Cardiac muscle cell (in vitro differentiated cells and primary cell): ENCODE measurements around the gene DACH2. TPM values are rescaled to one million over a fixed set of nuclear protein-coding genes. Genes with fewer than 3 reads are reported as not detected.

ENCODE experiments used
- DNase-seq, 2 donors: peaks; one replicate each; pipeline versions ENCODE4 v3.0.0 to v3.0.0-alpha.2; 2010 to 2017; ENCODE audit warnings: low read depth in 1 of 2, low spot score in 1 of 2
- H3K27ac ChIP-seq: fragments of 200-600 bp; sonication (generic); 2 replicates; pipeline ENCODE4 v1.5.1; 2016
- H3K27me3 ChIP-seq: fragments of 200-600 bp; sonication (generic); 2 replicates; pipeline ENCODE4 v1.6.0; 2016; ENCODE audit warnings: control low read depth
- H3K36me3 ChIP-seq: fragments of 200-600 bp; sonication (generic); 2 replicates; pipeline ENCODE4 v1.5.1; 2016; ENCODE audit warnings: control low read depth
- H3K4me1 ChIP-seq: fragments of 200-600 bp; sonication (generic); 2 replicates; pipeline ENCODE4 v1.8.1; 2017; ENCODE audit warnings: low read depth, mild to moderate bottlenecking, mixed run types
- H3K4me3 ChIP-seq: fragments of 200-600 bp; sonication (generic); 2 replicates; pipeline ENCODE4 v1.5.1; 2016; ENCODE audit warnings: mild to moderate bottlenecking
- H3K9me3 ChIP-seq: fragments of 200-600 bp; sonication (generic); 2 replicates; pipeline ENCODE4 v1.5.1; 2017; ENCODE audit warnings: low read depth, mild to moderate bottlenecking, control low read depth
- polyA plus RNA-seq: library from polyadenylated mRNA; unstranded; fragments of >200 nt; fragmentation: Nextera tagmentation; extraction: Ambion mirVana; gene quantifications from 2 replicates; pipeline ENCODE4 v1.2.1, GENCODE V29; 2016
- total RNA-seq: library from RNA; depleted of rRNA; stranded (reverse); fragments of >200 nt; gene quantifications from 2 replicates; pipeline ENCODE4 v1.2.3, GENCODE V29; 2016
- TF ChIP-seq, protein P1 (sequence below): IDR thresholded peaks from 2 replicates; pipeline ENCODE4 v1.5.1; 2012; ENCODE audit warnings: low read depth, mild to moderate bottlenecking, low read length

Gene DACH2
- total and polyA plus RNA-seq, 2 experiments from 2014 or later, result 0.65 to 0.69 TPM

DNA sequence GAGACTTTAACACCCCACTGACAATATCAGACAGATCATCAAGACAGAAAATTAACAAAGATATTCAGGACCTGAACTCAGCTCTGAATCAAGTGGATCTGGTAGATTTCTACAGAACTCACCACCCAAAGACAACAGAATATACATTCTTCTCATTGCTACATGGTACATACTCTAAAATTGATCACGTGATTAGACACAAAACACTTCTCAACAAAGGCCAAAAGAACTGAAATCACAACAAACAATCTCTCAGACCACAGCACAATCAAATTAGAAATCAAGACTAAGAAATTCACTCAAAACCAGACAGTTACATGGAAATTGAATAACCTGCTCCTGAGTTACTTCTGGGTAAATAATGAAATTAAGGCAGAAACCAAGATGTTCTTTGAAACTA is 49.6 kb downstream of the DACH2 start:
- H3K4me3 ChIP-seq, result no peak overlapping the region

DNA sequence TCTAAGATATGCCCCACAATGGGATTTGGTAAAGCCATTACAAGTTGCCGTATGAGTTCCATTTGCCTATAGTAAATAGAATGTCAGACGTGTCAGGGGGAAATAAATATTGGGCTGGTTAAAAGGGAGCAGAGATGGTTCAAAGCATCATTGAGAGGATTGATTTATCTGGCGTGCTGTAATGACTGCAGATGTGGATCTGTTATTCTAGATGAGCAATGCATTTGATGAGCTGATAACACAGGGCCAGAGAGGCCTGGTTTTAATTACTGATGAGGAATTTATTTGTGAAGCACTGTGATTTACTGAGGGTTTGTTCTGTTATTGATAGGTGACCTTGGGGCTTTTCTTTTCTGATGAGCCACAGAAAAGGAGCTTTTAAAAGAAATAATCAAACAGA is 62.5 kb downstream of the DACH2 start:
- no peaks in the 10 kb centered on the region for H3K9me3 ChIP-seq
- TF ChIP-seq, protein P1, sequence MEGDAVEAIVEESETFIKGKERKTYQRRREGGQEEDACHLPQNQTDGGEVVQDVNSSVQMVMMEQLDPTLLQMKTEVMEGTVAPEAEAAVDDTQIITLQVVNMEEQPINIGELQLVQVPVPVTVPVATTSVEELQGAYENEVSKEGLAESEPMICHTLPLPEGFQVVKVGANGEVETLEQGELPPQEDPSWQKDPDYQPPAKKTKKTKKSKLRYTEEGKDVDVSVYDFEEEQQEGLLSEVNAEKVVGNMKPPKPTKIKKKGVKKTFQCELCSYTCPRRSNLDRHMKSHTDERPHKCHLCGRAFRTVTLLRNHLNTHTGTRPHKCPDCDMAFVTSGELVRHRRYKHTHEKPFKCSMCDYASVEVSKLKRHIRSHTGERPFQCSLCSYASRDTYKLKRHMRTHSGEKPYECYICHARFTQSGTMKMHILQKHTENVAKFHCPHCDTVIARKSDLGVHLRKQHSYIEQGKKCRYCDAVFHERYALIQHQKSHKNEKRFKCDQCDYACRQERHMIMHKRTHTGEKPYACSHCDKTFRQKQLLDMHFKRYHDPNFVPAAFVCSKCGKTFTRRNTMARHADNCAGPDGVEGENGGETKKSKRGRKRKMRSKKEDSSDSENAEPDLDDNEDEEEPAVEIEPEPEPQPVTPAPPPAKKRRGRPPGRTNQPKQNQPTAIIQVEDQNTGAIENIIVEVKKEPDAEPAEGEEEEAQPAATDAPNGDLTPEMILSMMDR, result no peak
- no peak overlapping the region for H3K4me3 ChIP-seq
- DNase-seq, result no peak
- no peaks in the 10 kb centered on the region for H3K36me3 ChIP-seq
- H3K4me1 ChIP-seq, result no peaks in the 10 kb centered on the region
- no peaks in the 10 kb centered on the region for H3K27me3 ChIP-seq
- no peak overlapping the region for H3K27ac ChIP-seq

More for the DNA sequence above, 49.6 kb downstream of the DACH2 start:
- TF ChIP-seq, protein P1, result no peak
- DNase-seq, result no peak
- Histone ChIP-seq H3K9me3 (no peaks in the 10 kb centered on the region), H3K27me3 (no peaks in the 10 kb centered on the region), H3K36me3 (no peaks in the 10 kb centered on the region), H3K4me1 (no peaks in the 10 kb centered on the region), H3K27ac (no peak overlapping the region)

DNA sequence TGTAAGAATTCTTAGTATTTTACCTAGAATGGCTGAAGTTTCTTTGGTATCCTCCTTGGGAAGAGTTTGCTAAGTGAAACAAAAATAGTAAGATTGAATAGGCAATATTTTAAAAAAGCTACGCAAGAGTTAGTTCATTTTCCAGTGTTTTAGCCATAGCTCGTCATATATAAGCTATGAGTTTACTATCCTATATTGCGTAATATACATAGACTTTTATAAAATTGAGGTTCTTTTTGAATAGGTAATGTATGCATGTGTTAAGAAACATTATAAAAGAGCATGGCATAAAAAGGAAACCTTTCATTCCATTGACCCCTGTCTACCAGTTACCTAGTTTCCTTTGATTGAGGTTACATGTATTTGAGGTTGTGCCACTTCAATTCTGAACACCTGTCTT is 67.0 kb downstream of the DACH2 start:
- Histone ChIP-seq H3K9me3 (no peaks in the 10 kb centered on the region), H3K36me3 (no peaks in the 10 kb centered on the region), H3K27me3 (no peaks in the 10 kb centered on the region), H3K4me1 (no peaks in the 10 kb centered on the region), H3K27ac (no peak overlapping the region), H3K4me3 (no peak overlapping the region)
- TF ChIP-seq, protein P1, result no peak
- DNase-seq, result no peak

DNA sequence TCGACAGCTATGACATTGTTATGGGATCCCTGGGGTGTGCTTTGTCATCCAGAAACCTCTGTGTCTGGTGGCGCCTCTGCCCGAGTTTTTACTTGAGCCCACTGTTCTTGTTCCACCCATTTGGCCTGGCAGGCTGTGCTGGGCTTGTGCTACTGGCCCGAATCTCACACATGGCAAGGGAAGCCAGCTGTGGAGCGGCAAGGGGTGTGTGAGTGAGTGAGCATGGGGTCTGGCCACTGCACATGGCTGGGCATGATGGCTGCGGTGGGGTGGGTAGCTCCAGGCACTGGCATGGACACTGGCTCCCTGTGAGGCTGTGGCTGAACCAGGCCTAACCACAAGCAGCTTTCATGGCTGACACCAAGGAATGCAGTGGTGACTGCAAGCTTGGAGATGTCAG is 89.2 kb downstream of the DACH2 start:
- Histone ChIP-seq H3K36me3 (no peaks in the 10 kb centered on the region), H3K27ac (no peak overlapping the region), H3K9me3 (no peaks in the 10 kb centered on the region), H3K27me3 (no peaks in the 10 kb centered on the region), H3K4me3 (no peak overlapping the region), H3K4me1 (no peaks in the 10 kb centered on the region)
- no peak for DNase-seq
- TF ChIP-seq, protein P1, result no peak

DNA sequence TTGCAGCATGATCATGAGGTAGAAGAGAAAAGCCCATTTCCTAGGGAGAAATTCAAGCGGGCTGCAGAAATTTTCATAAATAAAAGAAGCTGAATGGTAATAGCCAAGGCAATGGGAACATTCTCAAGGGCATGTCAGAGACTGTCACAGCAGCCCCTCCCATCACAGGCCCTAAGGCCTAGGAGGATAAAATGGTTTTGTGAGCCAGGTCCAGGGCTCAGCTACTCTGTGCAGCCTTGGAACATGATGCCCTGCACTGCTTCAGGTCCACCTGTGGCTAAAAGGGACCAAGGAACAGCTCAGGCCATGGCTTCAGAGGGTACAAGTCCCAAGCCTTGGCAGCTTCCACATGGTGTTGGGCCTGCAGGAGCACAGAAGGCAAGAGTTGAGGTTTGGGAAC is 93.3 kb downstream of the DACH2 start:
- peaks cover 4% of the 10 kb centered on the region for H3K9me3 ChIP-seq
- DNase-seq, result no peak
- H3K27me3 ChIP-seq, result no peaks in the 10 kb centered on the region
- no peak overlapping the region for H3K4me3 ChIP-seq
- TF ChIP-seq, protein P1, result no peak
- no peaks in the 10 kb centered on the region for H3K4me1 ChIP-seq
- H3K27ac ChIP-seq, result no peak overlapping the region
- no peaks in the 10 kb centered on the region for H3K36me3 ChIP-seq

DNA sequence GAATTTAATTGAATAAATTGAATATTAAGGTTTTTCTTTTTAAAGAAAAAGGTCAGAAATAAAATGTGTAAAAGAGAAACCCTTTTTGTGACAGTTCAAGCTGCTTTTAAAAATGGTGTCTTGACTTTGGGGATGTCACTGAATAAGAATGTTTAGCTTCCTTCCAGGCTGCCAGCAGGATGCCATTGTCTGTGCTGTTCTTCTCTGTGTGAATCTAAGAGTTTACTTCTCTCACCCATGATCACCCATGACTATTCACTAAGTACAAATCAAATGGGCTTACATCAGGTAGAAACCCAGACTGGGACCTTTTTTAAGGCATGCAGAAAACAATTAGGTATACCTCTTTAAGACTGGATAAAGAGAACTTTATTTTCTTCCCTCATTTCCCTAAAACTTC is 115.3 kb downstream of the DACH2 start:
- Histone ChIP-seq H3K9me3 (no peaks in the 10 kb centered on the region), H3K4me1 (no peaks in the 10 kb centered on the region), H3K4me3 (no peak overlapping the region), H3K27ac (no peak overlapping the region), H3K36me3 (no peaks in the 10 kb centered on the region), H3K27me3 (no peaks in the 10 kb centered on the region)
- TF ChIP-seq, protein P1, result no peak
- no peak for DNase-seq
